H9 (cell line): Measurements from ENCODE around the gene UBASH3A. TPM values are rescaled to one million over a fixed set of nuclear protein-coding genes. Genes with fewer than 3 reads are reported as not detected.

Source experiments
- DNase-seq: peaks from one replicate; pipeline ENCODE4 v3.0.0-alpha.2; 2017
- H2AFZ ChIP-seq: one replicate; pipeline ENCODE4 v1.6.1; 2013; ENCODE audit warnings: mild to moderate bottlenecking, low read length, control low read depth, moderate library complexity
- H2AK5ac ChIP-seq: 2 replicates; pipeline ENCODE4 v1.6.1; 2013; ENCODE audit warnings: low read length, control low read depth, mixed read lengths; ENCODE audit not compliant: insufficient read length
- H2BK120ac ChIP-seq: one replicate; pipeline ENCODE4 v1.6.1; 2013; ENCODE audit warnings: low read depth, mild to moderate bottlenecking, low read length, control low read depth, inconsistent platforms; ENCODE audit not compliant: poor library complexity, severe bottlenecking
- H2BK12ac ChIP-seq: 2 replicates; pipeline ENCODE4 v1.6.1; 2013; ENCODE audit warnings: low read length, control low read depth, mixed read lengths, low read depth; ENCODE audit not compliant: insufficient read length
- H2BK15ac ChIP-seq: 2 replicates; pipeline ENCODE4 v1.6.1; 2013; ENCODE audit warnings: low read depth, low read length, control low read depth
- H2BK20ac ChIP-seq: one replicate; pipeline ENCODE4 v1.6.1; 2013; ENCODE audit warnings: low read depth, mild to moderate bottlenecking, low read length, control low read depth, inconsistent platforms; ENCODE audit not compliant: poor library complexity, severe bottlenecking
- H2BK5ac ChIP-seq: 2 replicates; pipeline ENCODE4 v1.6.1; 2013; ENCODE audit warnings: low read length, control low read depth, mixed read lengths; ENCODE audit not compliant: insufficient read length
- H3K14ac ChIP-seq: 2 replicates; pipeline ENCODE4 v1.6.1; 2013; ENCODE audit warnings: low read length, control low read depth; ENCODE audit not compliant: insufficient read depth
- H3K18ac ChIP-seq: 2 replicates; pipeline ENCODE4 v1.6.1; 2013; ENCODE audit warnings: low read depth, mild to moderate bottlenecking, mixed read lengths, low read length, control low read depth; ENCODE audit not compliant: insufficient read length
- H3K23ac ChIP-seq: 2 replicates; pipeline ENCODE4 v1.6.1; 2013; ENCODE audit warnings: low read length, control low read depth, mixed read lengths, low read depth; ENCODE audit not compliant: insufficient read length
- H3K23me2 ChIP-seq: 2 replicates; pipeline ENCODE4 v1.6.1; 2013; ENCODE audit warnings: low read depth, mild to moderate bottlenecking, mixed read lengths, low read length, control low read depth; ENCODE audit not compliant: insufficient read length, poor library complexity, severe bottlenecking
- H3K27ac ChIP-seq: 2 replicates; pipeline ENCODE4 v1.5.1; 2013; ENCODE audit warnings: low read length, control low read depth, mixed read lengths, low read depth; ENCODE audit not compliant: insufficient read length
- H3K27me3 ChIP-seq: 2 replicates; pipeline ENCODE4 v1.6.1; 2013; ENCODE audit warnings: low read length, control low read depth, inconsistent platforms; ENCODE audit not compliant: insufficient read depth
- H3K4ac ChIP-seq: 2 replicates; pipeline ENCODE4 v1.6.1; 2013; ENCODE audit warnings: low read depth, mild to moderate bottlenecking, control low read depth, inconsistent platforms, low read length, moderate library complexity
- H3K4me1 ChIP-seq: 2 replicates; pipeline ENCODE4 v1.6.1; 2013; ENCODE audit warnings: low read length, control low read depth, inconsistent platforms; ENCODE audit not compliant: insufficient read depth
- H3K4me2 ChIP-seq: 2 replicates; pipeline ENCODE4 v1.6.1; 2013; ENCODE audit warnings: low read length, control low read depth, mixed read lengths; ENCODE audit not compliant: insufficient read length, insufficient read depth
- H3K56ac ChIP-seq: 2 replicates; pipeline ENCODE4 v1.6.1; 2013; ENCODE audit warnings: low read depth, mild to moderate bottlenecking, mixed read lengths, low read length, control low read depth; ENCODE audit not compliant: insufficient read length
- H3K79me1 ChIP-seq: 2 replicates; pipeline ENCODE4 v1.6.1; 2013; ENCODE audit warnings: low read depth, mild to moderate bottlenecking, moderate library complexity, low read length, control low read depth, inconsistent platforms; ENCODE audit not compliant: insufficient read depth, poor library complexity, severe bottlenecking
- H3K79me2 ChIP-seq: 2 replicates; pipeline ENCODE4 v1.6.1; 2013; ENCODE audit warnings: low read length, control low read depth, inconsistent platforms; ENCODE audit not compliant: insufficient read depth
- H3K9ac ChIP-seq: 2 replicates; pipeline ENCODE4 v1.6.1; 2013; ENCODE audit warnings: low read length, control low read depth, mixed read lengths; ENCODE audit not compliant: insufficient read length; ENCODE audit errors: extremely low read depth
- H3K9me3 ChIP-seq: one replicate; pipeline ENCODE4 v1.6.1; 2013; ENCODE audit warnings: low read depth, low read length, inconsistent platforms; ENCODE audit not compliant: control insufficient read depth
- H3T11ph ChIP-seq: one replicate; pipeline ENCODE4 v1.6.1; 2013; ENCODE audit warnings: mild to moderate bottlenecking, low read length, control low read depth, inconsistent platforms
- H4K20me1 ChIP-seq: one replicate; pipeline ENCODE4 v1.6.1; 2013; ENCODE audit not compliant: control insufficient read depth, insufficient read length, insufficient read depth
- H4K5ac ChIP-seq: 2 replicates; pipeline ENCODE4 v1.6.1; 2013; ENCODE audit warnings: low read depth, mild to moderate bottlenecking, mixed read lengths, low read length, control low read depth; ENCODE audit not compliant: insufficient read length
- H4K8ac ChIP-seq: replicated peaks from 2 replicates; pipeline ENCODE4 v1.6.1; 2013; ENCODE audit warnings: low read length, control low read depth, mixed read lengths, low read depth; ENCODE audit not compliant: insufficient read length
- H4K91ac ChIP-seq: 2 replicates; pipeline ENCODE4 v1.6.1; 2013; ENCODE audit warnings: low read depth, mild to moderate bottlenecking, moderate library complexity, mixed read lengths, low read length, control low read depth; ENCODE audit not compliant: insufficient read length
- H3K27ac Mint-ChIP-seq, 3 experiments: 2 replicates in 2 of 3; 3 replicates in 1 of 3; pipeline ENCODE4 v1.8.0; 2020 to 2021; ENCODE audit warnings: mixed read lengths in 3 of 3, mild to moderate bottlenecking in 1 of 3, moderate library complexity in 1 of 3
- H3K27me3 Mint-ChIP-seq: 2 replicates; pipeline ENCODE4 v1.8.0; 2021; ENCODE audit warnings: low read depth, mild to moderate bottlenecking, moderate library complexity, mixed read lengths
- H3K36me3 Mint-ChIP-seq, 3 experiments: 2 replicates in 2 of 3; 3 replicates in 1 of 3; pipeline ENCODE4 v1.8.0; 2020 to 2021; ENCODE audit warnings: low read depth in 3 of 3, mixed read lengths in 3 of 3; ENCODE audit not compliant: insufficient read depth in 1 of 3
- H3K4me1 Mint-ChIP-seq, 2 experiments: 2 replicates each; pipeline ENCODE4 v1.8.0; 2020; ENCODE audit warnings: mixed read lengths in 2 of 2
- H3K4me3 Mint-ChIP-seq, 2 experiments: 2 replicates in 1 of 2; 3 replicates in 1 of 2; pipeline ENCODE4 v1.8.0; 2020 to 2021; ENCODE audit warnings: mild to moderate bottlenecking in 2 of 2, mixed read lengths in 2 of 2, moderate library complexity in 1 of 2
- H3K9me3 Mint-ChIP-seq, 2 experiments: 2 replicates in 1 of 2; 3 replicates in 1 of 2; pipeline ENCODE4 v1.8.0; 2020; ENCODE audit warnings: mild to moderate bottlenecking in 2 of 2, mixed read lengths in 2 of 2, moderate library complexity in 1 of 2
- CTCF ChIP-seq: fragments of 200-600 bp; sonication (generic); conservative IDR thresholded peaks from 3 replicates; pipeline ENCODE4 v1.8.0; 2021; ENCODE audit warnings: antibody characterized with exemption, mild to moderate bottlenecking
- WGBS: extraction: QIAGEN DNeasy Blood & Tissue Kit; methylation state at CpG from one replicate; pipeline ENCODE4 v1.1.7; 2013; ENCODE audit warnings: missing lambda C conversion rate, low lambda C conversion rate, mixed read lengths; ENCODE audit not compliant: insufficient read length; ENCODE audit errors: extremely low coverage; 5-methylcytosine and 5-hydroxymethylcytosine counted together
- total RNA-seq: library from RNA; stranded (reverse); gene quantifications from 2 replicates; pipeline ENCODE4 v1.2.1, GENCODE V29; 2021

Gene UBASH3A
- total RNA-seq, 1 experiment from 2014 or later = not detected

- H3K23me2 ChIP-seq = no peaks in the 10 kb centered on the region
- H2BK20ac ChIP-seq = no peak overlapping the region
- H3K9ac ChIP-seq = no peak overlapping the region
- no peak overlapping the region for H2BK5ac ChIP-seq
- H3K27me3 ChIP-seq = no peaks in the 10 kb centered on the region
- H4K91ac ChIP-seq = no peak overlapping the region
- H3K4me1 Mint-ChIP-seq = peaks cover 0 to 2% of the 10 kb centered on the region in 2 experiments; a peak in 1 of 4 replicates
- no peaks in the 10 kb centered on the region for H3K79me2 ChIP-seq
- peaks cover 5% of the 10 kb centered on the region for H3K27me3 Mint-ChIP-seq
- H3K56ac ChIP-seq = no peak overlapping the region
- H3K4me3 Mint-ChIP-seq = no peak overlapping the region
- no peak overlapping the region for H3T11ph ChIP-seq
- DNase-seq = no peak
- H3K4me1 ChIP-seq = no peaks in the 10 kb centered on the region; the same call in 1 of the 2 replicates
- H3K14ac ChIP-seq = no peak overlapping the region
- no peak overlapping the region for H3K4ac ChIP-seq
- no peak overlapping the region for H3K27ac Mint-ChIP-seq
- H2BK120ac ChIP-seq = no peak overlapping the region
- no peaks in the 10 kb centered on the region for H3K79me1 ChIP-seq
- H4K20me1 ChIP-seq = no peaks in the 10 kb centered on the region
- H2BK15ac ChIP-seq = no peak overlapping the region
- WGBS = no CpG with 5 or more reads among the region's 8 CpGs
- H4K8ac ChIP-seq = no peak overlapping the region
- no peak overlapping the region for H3K4me2 ChIP-seq
- H3K9me3 Mint-ChIP-seq = peaks cover 9 to 13% of the 10 kb centered on the region in 2 experiments
- H2AFZ ChIP-seq = no peak overlapping the region
- H3K9me3 ChIP-seq = no peaks in the 10 kb centered on the region
- no peak overlapping the region for H2BK12ac ChIP-seq
- H3K36me3 Mint-ChIP-seq = peaks cover 0 to 5% (median 4%) of the 10 kb centered on the region in 3 experiments; a peak in 5 of 7 replicates
- H3K23ac ChIP-seq = no peak overlapping the region
- H4K5ac ChIP-seq = no peak overlapping the region
- no peak overlapping the region for H3K18ac ChIP-seq
- no peak for TF ChIP-seq CTCF
- no peak overlapping the region for H2AK5ac ChIP-seq
- no peak overlapping the region for H3K27ac ChIP-seq
Measured at GRCh38 chr21:42363312-42363711, 40.4 kb upstream of the UBASH3A start.
